COR-L47 (cell line): ENCODE measurements around the gene SLC30A10.
"Not testable (repeated sequence)": the region's sequence is repeated elsewhere in the genome, so short reads cannot be mapped to it uniquely, and the experiment has no call there.

Experiments used
- DNase-seq: peaks from one replicate; lab custom pipeline; 2025; lab: John Stamatoyannopoulos, UW

Gene SLC30A10

DNA sequence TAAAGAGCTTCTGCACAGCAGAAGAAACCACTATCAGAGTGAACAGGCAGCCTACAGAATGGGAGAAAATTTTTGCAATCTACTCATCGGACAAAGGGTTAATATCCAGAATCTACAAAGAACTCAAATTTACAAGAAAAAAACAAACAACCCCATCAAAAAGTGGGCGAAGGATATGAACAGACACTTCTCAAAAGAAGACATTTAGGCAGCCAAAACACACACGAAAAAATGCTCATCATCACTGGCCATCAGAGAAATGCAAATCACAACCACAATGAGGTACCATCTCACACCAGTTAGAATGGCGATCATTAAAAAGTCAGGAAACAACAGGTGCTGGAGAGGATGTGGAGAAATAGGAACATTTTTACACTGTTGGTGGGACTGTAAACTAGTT, 36.5 kb downstream of the SLC30A10 start:
- not testable (repeated sequence) for DNase-seq

- not testable (repeated sequence) for DNase-seq
Observed at GRCh38 chr1:219888667-219889066, 39.7 kb downstream of the SLC30A10 start.

- DNase-seq: no peak
Observed at GRCh38 chr1:219885680-219886079, 42.7 kb downstream of the SLC30A10 start.

GRCh38 chr1:219883400-219884332, 44.7 kb downstream of the SLC30A10 start:
- no peak for DNase-seq

- DNase-seq: no peak
Observed at GRCh38 chr1:219882755-219883154, 45.6 kb downstream of the SLC30A10 start.

DNA sequence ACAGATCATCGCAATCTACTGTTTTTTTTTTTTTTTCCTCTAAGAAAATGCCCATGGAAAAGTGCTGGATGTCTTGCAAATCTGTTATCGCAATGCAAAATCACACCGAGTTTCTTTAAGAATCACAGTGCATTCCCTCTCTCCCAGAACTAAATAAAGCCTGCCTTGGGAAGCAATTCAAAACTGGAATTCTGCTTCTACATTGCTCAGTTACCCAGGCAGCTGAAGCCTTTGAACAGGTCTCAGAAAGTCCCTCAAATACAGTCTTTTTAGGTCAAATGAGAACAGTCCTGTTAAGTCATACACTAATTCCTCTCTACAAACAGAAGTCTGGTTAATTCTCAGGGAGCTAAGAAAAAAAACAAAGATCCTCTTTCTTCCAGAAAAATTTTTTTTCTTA, 46.3 kb downstream of the SLC30A10 start:
- no peak for DNase-seq

DNA sequence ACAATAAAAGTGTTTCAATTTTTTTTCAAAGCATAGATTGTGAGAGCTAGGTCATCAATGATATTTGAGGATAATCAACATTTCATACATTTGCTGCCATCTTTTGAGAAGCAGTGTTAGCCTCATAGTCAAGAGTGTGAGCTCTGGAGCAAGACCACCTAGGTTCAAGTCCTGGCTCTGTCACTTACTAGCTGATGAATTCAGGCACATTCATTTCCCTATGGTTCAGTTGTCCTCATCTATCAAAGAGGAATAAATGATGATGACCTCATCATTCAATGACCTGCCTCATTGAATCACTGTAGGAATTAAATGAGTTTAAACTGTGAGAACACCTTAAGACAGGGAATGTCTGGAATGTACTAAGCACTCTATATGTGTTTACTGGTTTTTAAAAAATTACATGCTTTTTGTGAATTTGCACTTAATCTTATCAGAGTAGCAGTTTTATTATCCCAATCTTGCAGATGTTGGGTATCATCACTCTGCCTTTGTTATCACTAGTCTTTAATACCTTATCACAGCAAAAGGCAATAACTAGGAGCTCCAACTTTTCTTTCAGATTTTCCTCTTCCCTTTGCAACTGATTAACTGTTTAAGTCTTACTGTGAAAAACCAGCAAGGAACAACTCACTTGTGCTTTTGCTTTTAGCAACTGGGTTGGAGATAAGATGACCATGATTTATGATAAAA, 47.4 kb downstream of the SLC30A10 start:
- no peak for DNase-seq

- DNase-seq: no peak
Observed at GRCh38 chr1:219876798-219877209, 51.6 kb downstream of the SLC30A10 start.

GRCh38 chr1:219875860-219876259, 52.5 kb downstream of the SLC30A10 start:
- DNase-seq: no peak

GRCh38 chr1:219872538-219872937, 55.8 kb downstream of the SLC30A10 start:
- DNase-seq: not testable (repeated sequence)

- DNase-seq: no peak
Observed at GRCh38 chr1:219871427-219872057, 56.8 kb downstream of the SLC30A10 start.

DNA sequence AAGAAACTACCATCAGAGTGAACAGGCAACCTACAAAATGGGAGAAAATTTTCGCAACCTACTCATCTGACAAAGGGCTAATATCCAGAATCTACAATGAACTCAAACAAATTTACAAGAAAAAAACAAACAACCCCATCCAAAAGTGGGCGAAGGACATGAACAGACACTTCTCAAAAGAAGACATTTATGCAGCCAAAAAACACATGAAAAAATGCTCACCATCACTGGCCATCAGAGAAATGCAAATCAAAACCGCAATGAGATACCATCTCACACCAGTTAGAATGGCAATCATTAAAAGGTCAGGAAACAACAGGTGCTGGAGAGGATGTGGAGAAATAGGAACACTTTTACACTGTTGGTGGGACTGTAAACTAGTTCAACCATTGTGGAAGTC, 59.7 kb downstream of the SLC30A10 start:
- not testable (repeated sequence) for DNase-seq
